Measurements from ENCODE around the gene LRRC47. TPM values are rescaled to one million over a fixed set of nuclear protein-coding genes. Genes with fewer than 3 reads are reported as not detected.

The LRRC47 gene
- 10 to 100 TPM; 43.0 to 45.6 TPM for total RNA-seq

DNA sequence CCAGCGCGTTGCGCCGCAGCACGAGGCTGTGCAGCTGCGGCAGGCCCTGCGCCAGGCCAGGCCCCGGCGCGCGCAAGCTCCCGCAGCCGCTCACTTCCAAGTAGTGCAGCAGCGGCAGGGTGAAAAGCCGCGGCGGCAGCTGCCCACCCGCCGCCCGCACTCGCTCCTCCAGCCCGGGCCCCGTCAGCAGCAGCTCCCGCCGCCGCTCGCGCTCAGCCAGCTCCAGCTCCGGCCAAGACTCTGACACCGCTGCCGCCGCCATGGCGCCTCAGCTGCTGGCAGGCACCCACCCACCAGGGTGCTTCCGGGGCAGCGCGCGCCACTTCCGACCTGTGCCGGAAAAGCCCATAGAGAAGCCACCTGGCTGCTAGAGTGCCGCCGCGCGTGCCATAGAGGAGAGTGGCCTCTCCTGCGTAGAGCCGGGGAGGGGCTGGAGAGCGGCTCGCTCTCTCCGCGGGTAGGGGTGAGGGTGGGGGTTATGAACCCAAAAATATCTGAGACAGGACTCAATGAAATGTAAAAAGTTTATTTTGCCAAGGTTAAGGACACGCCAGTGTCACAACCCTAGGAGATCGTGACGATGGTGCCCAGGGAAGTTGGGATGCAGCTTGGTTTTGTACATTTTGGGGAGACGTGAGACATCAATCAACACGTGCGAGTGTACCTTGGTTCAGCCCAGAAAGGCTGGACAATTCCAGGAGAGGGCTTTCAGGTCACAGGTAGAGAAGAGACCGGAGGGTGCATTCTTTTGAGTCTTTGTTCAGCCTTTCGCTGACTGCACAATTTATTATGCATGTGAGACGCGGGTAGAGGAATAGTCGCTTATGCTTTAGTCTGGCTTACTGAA, at the start of gene LRRC47:
Gene LRRC47, minus strand, starts transcription at position 284 of the 847 bp plus-strand sequence. Its CDS starts 22 bp downstream, at position 262.
- ChIA-PET POLR2A (interaction anchor here (0.6 to 1.5 kb wide), 3 partner anchors 9 to 40 kb away, joined by 3 to 7 read pairs (median 3); no protein-coding TSS in a partner anchor), CTCF (interaction anchor here (0.8 to 1.9 kb wide), 3 partner anchors 9 to 21 kb away, joined by 3 to 9 read pairs (median 3); no protein-coding TSS in a partner anchor)

DNA sequence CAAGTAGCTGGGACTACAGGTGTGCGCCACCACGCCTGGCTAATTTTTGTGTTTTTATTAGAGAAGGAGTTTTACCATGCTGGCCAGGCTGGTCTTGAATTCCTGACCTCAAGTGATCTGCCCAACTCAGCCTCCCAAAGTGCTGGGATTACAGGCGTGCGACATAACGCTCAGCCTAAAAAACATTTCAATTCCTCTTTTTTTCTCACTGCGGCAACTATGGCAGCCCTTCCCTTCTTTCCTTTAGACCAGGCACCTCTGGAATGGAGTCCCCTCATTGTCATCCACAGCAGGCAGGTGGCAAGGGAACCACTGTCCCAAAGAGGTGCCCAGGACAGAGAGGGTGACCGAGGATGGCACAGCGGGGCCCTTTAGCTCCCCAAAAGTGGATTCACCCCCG, 46.6 kb upstream of the LRRC47 start:
- ChIA-PET POLR2A (no interaction called here), CTCF (no interaction called here)

DNA sequence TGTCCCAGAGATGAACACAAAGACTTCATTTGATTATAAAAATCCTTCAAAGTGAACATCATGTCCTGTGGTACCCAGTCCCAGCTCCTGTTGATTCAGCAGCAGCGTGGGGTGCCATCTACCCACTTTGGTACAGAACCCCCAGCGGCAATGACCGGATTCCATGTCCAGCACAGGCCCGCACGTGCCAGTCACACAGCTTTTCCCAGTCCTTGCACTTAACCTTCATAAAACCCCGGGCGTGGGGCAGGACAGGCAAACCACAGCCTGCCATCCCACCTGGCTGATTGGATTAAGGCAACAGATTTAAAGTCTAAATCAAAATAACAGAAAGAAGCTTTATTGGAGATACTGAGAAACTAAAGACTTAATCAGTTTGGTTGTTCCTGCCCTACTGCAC, 45.2 kb upstream of the LRRC47 start:
- CTCF ChIA-PET = no interaction called here
- POLR2A ChIA-PET = no interaction called here

DNA sequence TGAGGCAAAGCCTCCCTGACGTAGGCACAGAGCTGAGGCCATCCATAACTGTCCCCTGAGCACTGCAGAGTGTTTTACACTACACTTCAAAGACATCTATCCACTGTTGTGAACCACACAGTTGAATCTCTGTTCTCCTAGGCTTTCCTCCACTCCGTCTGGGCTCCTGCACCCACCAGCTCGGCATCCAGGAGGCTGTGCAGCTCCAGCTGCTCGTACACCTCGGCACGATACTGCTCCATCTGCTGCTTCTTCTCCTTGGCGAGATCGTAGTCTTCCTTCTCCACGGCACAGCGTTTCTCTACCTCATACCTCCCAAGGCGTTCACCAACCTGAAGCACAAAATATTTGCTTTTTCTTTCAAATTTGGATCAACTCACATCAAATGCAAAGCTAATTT, 42.5 kb upstream of the LRRC47 start:
- ChIA-PET POLR2A (no interaction called here), CTCF (interaction anchor here (0.6 kb wide), 1 partner anchor 73 kb away, joined by 3 read pairs; no protein-coding TSS in a partner anchor)

DNA sequence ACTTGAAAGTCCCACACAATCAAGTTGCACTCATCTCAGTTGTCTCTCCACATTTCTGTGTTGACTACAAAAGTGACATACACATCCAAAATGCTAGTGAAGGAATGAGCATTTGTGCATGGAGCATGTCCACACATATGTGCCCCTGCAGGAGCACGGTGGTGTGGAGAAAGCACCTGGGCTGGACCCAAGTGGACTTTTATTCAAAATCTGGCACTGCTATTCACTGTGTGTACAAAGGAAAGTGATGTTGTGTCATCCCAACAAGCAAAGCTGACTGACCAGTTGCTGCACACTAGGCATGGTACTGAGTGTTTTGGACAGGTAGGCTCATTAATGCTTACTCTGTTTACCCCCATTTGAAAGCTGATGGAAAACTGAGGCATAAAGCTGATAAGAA, 41.4 kb upstream of the LRRC47 start:
- POLR2A ChIA-PET = no interaction called here
- CTCF ChIA-PET = no interaction called here

DNA sequence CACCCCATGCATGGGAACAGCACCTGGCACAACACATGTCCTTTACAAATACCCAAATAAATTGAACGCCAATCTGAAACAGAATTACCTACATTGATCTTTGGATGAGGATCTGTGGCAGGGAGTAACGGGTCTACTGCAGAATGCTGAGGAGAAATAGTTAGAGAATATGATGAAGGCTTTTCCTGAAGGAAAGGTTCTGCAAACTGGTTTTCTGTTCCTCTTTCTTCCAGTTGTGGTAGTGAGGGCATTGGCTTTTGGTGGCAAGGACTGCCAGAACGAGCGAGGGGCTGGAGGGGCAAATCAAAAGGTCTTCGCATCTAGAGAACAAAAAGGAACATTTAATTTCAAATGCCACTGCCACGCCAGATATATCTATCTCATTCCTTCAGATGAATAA, 40.9 kb upstream of the LRRC47 start:
- POLR2A ChIA-PET = no interaction called here
- CTCF ChIA-PET = no interaction called here

DNA sequence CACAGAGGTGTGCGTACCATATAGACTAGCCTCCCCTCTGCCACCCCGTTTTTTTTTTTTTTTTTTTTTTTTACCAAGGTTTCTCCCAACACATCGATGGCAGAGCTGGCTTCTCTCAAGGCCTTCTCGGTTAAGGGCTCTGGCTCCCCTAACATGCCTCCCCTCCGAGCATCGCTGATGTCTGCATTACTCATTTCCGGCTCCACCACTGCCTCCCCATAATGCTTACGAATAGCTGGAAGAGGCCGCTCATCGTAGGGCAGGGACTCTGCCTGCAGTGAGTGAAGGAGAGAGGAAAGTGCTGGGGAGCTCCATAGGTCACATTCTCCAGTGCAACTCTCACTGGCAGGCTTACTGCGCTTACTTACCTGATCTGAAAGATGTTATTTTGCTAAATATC, 40.1 kb upstream of the LRRC47 start:
- POLR2A ChIA-PET = interaction anchor here (0.7 kb wide), 1 partner anchor 40 kb away, joined by 7 read pairs; the partner anchor contains the start of gene LRRC47
- CTCF ChIA-PET = no interaction called here

DNA sequence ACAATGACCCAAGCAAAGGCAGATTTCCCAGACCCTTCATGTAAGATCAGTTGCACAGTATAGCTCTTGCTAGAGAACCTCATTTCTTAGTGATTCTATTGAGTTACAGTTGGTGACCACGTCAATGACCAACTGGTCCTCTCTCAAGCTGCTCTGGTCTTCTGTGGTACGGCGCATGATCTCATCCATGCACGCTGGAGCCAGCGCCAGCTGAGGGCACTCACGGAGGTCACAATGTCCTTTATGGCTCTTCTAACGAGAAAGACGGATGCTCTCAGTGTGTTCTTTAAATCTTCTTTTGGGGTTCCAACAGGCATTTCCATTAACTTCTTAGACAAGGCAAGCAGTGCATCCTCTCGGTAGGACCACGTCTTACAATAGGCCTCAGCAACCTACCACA, 38.4 kb upstream of the LRRC47 start:
- CTCF ChIA-PET = no interaction called here
- POLR2A ChIA-PET = no interaction called here

DNA sequence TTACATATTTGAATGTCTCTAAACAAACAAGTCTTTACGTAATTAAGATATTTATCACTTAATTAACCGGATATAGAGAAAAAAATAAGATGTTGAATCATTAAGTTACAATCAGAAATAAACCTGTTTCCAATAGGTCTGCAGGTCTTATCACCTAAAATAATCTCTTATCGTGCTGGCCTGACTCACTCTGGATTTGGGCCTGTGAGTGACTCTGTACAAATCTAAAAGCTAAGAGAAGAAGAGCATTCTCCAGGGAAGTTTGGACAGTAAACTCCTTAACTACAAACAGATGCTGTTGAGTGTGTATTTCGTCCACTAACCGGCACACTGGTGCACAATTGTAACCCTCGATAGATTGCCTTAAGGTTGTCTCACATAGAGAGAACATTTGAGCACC, 35.4 kb upstream of the LRRC47 start:
- CTCF ChIA-PET = no interaction called here

DNA sequence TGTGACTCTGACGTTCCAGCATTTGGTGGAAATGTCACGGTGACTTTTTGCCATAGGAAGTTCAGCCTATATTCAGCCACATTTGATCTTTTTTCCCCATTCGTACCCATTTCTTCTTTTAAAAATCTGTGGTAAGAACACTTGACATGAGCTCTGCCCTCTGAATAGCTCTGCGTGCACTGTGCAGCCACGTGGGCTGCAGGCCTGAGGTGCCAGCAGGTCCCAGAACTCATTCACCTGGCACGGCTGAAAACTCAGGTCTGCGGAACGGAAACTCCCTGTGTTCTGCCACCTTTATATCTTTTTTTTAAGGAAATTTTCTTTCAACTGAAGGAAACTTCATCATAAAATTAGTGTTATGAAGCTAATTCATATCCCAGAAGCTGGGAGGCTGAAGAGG, 32.1 kb upstream of the LRRC47 start:
- ChIA-PET CTCF (no interaction called here), POLR2A (no interaction called here)

More for the DNA sequence above, 35.4 kb upstream of the LRRC47 start:
- POLR2A ChIA-PET = no interaction called here

DNA sequence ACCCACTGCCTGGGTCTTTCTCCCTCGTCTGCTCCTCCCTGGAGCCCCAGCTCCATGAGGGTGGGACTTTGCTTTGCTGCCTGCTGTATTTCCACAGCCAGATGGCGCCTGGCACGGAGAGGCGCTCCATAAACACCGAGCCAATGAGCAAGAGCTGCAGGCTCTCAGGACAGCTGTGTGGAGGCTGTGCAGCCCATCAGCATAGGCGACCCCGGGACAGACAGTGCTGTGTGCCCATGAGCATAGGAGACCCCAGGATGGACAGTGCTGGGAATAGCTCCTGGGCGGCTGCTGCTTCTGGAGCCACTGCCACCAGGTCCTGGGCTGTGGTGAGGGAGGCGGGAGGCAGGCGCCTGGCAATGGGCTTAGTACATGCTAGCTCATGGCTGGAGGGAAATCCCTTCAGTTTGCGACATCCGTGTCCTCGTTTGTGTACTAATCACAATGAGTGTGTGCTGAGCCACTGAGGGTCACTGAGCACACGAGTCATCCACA, 31.6 kb upstream of the LRRC47 start:
- ChIA-PET CTCF (no interaction called here), POLR2A (no interaction called here)

DNA sequence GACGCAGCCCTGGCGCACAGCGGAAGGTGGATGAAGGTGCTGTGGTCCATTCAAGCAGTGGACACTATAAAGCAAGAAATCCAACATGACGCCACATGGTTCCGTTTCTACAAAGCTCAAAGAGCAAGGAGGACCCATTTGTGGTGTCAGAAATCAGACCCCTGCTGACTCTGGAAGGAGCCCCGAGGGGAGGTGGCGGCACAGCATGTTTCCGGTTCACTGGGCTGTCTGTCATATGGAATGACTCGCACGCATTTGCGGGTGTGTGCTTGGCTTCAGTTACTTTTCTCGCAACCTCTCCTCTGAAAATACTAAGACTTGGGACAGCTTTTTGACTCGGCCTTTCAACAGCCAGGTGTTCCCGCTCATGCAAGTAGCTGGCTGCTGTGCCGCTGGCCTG, 29.1 kb upstream of the LRRC47 start:
- ChIA-PET CTCF (no interaction called here), POLR2A (no interaction called here)

DNA sequence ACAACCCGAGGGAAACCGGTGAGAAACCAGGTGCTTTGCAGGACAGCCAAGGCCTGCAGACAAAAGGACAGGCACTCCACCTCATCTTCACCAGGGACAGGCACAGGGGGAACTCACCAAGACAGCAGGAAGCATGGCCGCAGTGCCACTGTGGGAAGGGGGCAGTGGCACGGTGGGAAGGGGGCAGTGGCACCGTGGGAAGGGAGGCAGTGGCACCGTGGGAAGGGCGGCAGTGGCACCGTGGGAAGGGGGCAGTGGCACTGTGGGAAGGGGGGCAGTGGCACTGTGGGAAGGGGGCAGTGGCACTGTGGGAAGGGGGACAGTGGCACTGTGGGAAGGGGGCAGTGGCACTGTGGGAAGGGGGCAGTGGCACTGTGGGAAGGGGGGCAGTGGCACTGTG, 28.4 kb upstream of the LRRC47 start:
- ChIA-PET CTCF (no interaction called here), POLR2A (no interaction called here)

DNA sequence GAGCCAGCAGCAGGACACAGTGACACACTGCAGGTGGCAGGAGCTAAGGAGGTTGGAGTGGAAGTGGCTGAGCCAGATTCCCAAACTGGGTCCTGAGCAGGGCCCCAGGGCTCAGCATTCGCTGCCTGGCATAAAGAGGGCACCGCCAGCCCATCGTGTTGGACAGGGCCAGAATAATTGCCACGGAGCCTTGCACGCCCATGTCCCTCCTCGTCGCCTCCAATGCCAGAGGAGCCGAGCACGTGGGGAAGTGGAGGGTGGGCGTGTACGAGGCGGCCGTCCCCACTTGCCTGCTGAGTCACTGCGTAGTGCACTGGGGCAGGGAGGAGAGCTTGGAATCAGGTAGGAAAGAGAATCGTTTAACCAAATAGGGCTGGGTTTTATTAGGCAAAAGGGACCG, 26.1 kb upstream of the LRRC47 start:
- ChIA-PET POLR2A (no interaction called here), CTCF (no interaction called here)

DNA sequence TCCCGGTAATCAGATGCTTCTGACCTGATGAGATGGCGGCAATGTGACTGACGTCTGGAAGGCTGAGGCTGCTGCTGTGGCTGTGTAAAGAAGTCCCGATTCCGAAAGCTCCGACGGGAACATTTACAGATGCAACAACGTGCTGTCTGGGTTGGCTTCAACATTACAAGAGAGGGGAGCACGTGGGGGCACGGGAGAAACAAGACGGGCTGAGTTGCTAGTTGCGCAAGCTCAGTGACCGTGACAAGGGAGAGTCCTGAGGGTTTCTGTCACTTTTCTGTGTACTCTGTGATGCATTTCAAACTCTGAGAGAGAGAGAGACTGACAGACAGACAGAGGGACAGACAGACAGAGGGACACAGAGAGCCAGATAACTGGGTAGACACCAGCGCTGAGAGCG, 25.6 kb upstream of the LRRC47 start:
- ChIA-PET POLR2A (no interaction called here), CTCF (no interaction called here)

DNA sequence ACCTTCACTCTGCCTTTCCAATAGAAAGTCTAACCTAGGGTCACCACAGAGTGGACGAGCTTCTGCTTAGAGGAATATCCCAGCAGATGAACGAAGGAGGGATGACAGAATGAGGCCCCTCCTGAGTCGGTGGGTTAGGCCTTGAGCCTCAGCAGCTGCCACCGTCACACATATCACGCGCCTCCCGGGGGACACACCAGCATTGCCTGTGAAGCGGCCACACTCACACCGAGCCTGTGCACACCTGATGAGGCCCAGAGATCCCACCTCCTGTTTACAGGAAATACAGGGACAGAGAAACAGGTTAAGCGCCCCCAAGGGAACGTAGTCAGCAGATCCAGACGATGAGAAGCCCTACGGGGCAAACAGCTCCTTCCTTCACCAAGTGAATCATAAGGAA, 25.1 kb upstream of the LRRC47 start:
- POLR2A ChIA-PET = no interaction called here
- CTCF ChIA-PET = no interaction called here

DNA sequence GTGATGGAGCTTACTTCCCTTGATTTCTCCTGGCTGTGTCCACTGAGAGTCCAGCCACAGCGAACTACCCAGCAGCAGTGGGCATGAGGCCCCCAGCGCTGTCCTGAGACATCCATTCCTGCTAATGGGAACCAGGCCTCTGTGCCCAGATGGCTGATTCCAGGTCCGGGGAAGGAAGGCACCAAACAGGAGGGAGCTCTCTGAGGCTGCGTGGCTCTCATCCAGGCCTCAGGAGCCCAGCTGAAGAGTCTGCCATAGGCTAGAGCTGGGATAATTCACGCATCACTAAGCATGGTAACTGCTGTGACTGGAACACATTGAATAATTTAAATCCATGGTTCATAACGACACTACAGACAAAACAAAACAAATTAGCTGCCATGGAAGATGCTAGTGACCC, 24.7 kb upstream of the LRRC47 start:
- ChIA-PET POLR2A (no interaction called here), CTCF (no interaction called here)

DNA sequence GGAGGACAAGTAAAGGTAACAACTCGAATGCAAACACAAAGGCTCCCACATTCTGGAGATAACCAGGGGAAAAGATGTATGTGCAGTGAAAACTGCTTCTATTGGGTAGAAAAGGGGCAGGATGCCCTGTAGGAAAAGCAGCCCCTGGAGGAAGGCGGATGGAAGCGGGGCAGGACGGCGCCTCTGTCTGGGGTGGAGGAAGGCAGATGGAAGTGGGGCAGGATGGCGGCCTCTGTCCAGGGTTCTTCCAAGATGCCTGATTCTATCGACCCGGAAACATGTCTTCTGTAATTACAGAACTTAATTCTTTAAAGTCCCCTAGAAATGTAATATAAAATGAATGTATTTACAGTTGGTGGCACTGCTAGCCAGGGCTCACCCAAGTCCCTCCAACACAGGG, 24.0 kb upstream of the LRRC47 start:
- POLR2A ChIA-PET = no interaction called here

DNA sequence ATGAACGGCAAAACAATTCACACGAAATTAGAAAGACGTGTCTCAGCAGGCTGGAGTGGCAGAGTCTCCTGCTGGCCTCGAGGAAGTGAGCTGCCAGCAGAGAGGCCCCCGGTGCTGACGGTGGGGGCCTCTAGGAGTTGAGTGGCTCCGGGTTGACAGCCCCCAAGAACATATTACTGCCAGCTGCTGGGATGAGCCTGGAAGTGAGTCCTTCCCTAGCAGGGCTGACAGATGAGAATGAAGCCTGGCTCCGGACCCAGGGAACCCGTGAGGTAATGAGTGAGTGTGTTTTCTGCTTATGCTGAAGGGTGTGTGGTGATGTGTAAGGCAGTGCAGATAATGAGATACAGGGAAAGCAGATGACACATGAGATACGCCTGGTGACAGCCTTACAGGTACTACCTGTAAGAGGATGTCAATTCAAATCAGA, 23.5 kb upstream of the LRRC47 start:
- POLR2A ChIA-PET = no interaction called here
- CTCF ChIA-PET = no interaction called here

More for the DNA sequence above, 24.0 kb upstream of the LRRC47 start:
- CTCF ChIA-PET = no interaction called here

DNA sequence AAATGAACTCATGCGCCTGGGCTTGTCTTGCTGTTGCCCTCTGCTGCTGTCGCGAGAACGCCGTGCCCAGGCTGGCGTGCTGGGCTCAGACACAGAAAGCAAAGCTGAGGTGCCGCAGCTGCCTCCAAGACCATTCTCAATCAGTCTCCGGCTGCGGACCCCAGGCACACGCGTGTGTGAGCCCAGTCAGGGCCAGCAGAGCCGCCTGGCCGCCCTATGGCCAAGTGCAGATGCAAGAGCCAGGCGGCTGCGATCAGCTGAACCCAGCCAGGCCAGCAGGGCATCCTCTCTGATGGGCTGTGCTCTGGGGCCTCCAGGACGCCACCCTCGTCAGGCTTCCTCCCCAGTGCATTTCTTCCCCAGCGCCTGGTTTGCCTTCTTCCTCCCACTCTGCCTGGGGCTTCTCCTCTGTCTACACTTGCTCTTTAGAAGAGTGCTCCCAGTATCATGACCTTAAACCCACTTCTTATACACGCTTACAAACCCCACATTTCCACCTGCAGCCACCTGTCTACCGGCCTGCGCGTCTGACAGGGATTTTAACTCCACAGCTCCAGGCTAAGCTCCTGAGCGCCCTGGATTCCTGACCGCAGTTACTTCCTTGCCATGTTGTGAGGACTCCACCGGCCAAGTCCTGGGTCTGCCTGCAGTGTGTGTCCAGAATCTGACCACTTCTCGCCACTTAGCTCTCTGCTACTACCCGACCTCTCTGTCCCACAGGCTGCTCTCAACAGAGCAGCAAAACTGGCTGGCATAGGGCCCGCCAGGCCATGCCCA, 21.7 kb upstream of the LRRC47 start:
- ChIA-PET CTCF (interaction anchor here (0.6 kb wide), 1 partner anchor 95 kb away, joined by 4 read pairs; no protein-coding TSS in a partner anchor), POLR2A (no interaction called here)

DNA sequence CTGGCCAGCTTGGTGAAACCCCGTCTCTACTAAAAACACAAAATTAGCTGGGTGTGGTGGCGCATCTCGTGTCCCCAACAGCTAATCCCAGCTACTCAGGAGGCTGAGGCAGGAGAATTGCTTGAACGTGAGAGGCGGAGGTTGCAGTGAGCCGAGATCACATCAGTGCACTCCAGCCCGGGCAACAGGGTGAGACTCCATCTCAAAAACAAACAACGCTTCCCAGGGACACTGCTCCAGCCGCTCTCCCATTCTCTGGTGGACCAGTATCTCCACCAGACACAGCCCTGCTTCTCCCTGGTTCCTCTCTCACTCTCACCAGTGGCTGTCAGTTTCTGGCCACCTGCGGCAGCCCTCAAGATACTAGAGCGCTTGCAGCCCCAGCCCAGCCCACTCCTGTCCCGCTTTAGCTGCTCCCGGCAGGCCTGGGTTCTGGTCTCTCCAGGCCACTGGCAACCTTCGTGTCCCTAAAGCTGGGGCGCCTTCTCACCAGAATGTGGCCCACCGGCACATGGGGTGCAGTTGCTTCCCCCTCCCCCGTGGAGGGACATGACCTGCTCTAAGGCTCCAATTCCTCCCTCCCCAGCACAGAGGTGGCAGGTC, 20.9 kb upstream of the LRRC47 start:
- ChIA-PET POLR2A (no interaction called here), CTCF (no interaction called here)
